ENCODE results near the gene HLCS.
"Not testable (repeated sequence)": the region's sequence is repeated elsewhere in the genome, so short reads cannot be mapped to it uniquely, and the experiment has no call there.

The HLCS gene

GRCh38 chr21:36955783-36956182, 10.7 kb downstream of the HLCS start:
- CTCF ChIA-PET = interaction anchor here (1.9 kb wide), 1 partner anchor 10 kb away, joined by 4 read pairs; the partner anchor contains the start of gene HLCS
- Histone ChIP-seq H3K9me3 (ENCODE audit: control insufficient read depth, insufficient read depth, low read depth, low read length) (no peaks in the 10 kb centered on the region), H3K4me1 (ENCODE audit: control insufficient read depth, insufficient read depth, low read length) (no peaks in the 10 kb centered on the region), H3K4me3 (ENCODE audit: low read depth, low read length) (no peak overlapping the region), H3K27ac (ENCODE audit: extremely low read depth, low read depth, low read length) (no peak overlapping the region), H3K36me3 (ENCODE audit: control insufficient read depth in 2 of 2, insufficient read depth in 1 of 2, low read length in 2 of 2) (peaks cover 6 to 28% of the 10 kb centered on the region in 2 experiments)
- POLR2A ChIA-PET = no interaction called here
- TF ChIP-seq ZNF654 (tag by site-specific recombination; IDR thresholded peaks at IDR 0.05; ENCODE audit: low read depth) = no peak
- no peak for TF ChIP-seq ZNF202 (tag by site-specific recombination; IDR thresholded peaks at IDR 0.05; ENCODE audit: borderline replicate concordance)

GRCh38 chr21:36952331-36952730, 14.1 kb downstream of the HLCS start:
- H3K9me3 ChIP-seq (ENCODE audit: control insufficient read depth, insufficient read depth, low read depth, low read length); H3K4me1 ChIP-seq (ENCODE audit: control insufficient read depth, insufficient read depth, low read length); H3K27ac ChIP-seq (ENCODE audit: extremely low read depth, low read depth, low read length); H3K4me3 ChIP-seq (ENCODE audit: low read depth, low read length): not testable (repeated sequence)
- ChIA-PET POLR2A (interaction anchor here (0.6 to 2.4 kb wide), 2 partner anchors 14 to 643 kb away, joined by 4 to 10 read pairs; partner anchors contain the start of gene HLCS), CTCF (interaction anchor here (0.6 to 3.0 kb wide), 5 partner anchors 11 to 322 kb away, joined by 3 to 11 read pairs (median 6); partner anchors contain the start of gene HLCS)
- peaks cover 3 to 14% of the 10 kb centered on the region in 2 experiments; a peak in 2 of 3 replicates for H3K36me3 ChIP-seq (ENCODE audit: control insufficient read depth in 2 of 2, insufficient read depth in 1 of 2, low read length in 2 of 2)

- H3K36me3 ChIP-seq (ENCODE audit: control insufficient read depth in 2 of 2, insufficient read depth in 1 of 2, low read length in 2 of 2) = peaks cover 3 to 5% of the 10 kb centered on the region in 2 experiments; a peak in 2 of 3 replicates
- no peaks in the 10 kb centered on the region for H3K9me3 ChIP-seq (ENCODE audit: control insufficient read depth, insufficient read depth, low read depth, low read length)
- ChIA-PET POLR2A (interaction anchor here (0.6 kb wide), 1 partner anchor 104 kb away, joined by 3 read pairs; no protein-coding TSS in a partner anchor), CTCF (interaction anchor here (0.6 to 1.3 kb wide), 3 partner anchors 10 to 95 kb away, joined by 3 to 4 read pairs (median 4); no protein-coding TSS in a partner anchor)
- H3K4me1 ChIP-seq (ENCODE audit: control insufficient read depth, insufficient read depth, low read length) = no peaks in the 10 kb centered on the region; the same call in 1 of the 2 replicates
- H3K4me3 ChIP-seq (ENCODE audit: low read depth, low read length) = no peak overlapping the region
- TF ChIP-seq ZNF692 (tag by site-specific recombination; IDR thresholded peaks at IDR 0.05) (no peak), ZNF280D (tag by site-specific recombination; IDR thresholded peaks at IDR 0.05) (0 out of 2 replicates have a peak, but pooled peaks have one; percentile 26), KLF1 (tag by site-specific recombination; IDR thresholded peaks at IDR 0.05) (no peak), SCRT2 (tag by site-specific recombination; IDR thresholded peaks at IDR 0.05) (peak; percentile 52; the same call in 1 of the 2 replicates)
- no peak overlapping the region for H3K27ac ChIP-seq (ENCODE audit: extremely low read depth, low read depth, low read length)
Measured at GRCh38 chr21:36949171-36950141, 17.0 kb downstream of the HLCS start.

- Histone ChIP-seq H3K4me3 (ENCODE audit: low read depth, low read length) (no peak overlapping the region), H3K36me3 (ENCODE audit: control insufficient read depth in 2 of 2, insufficient read depth in 1 of 2, low read length in 2 of 2) (peaks cover 3 to 5% of the 10 kb centered on the region in 2 experiments; a peak in 2 of 3 replicates), H3K4me1 (ENCODE audit: control insufficient read depth, insufficient read depth, low read length) (no peaks in the 10 kb centered on the region; the same call in 1 of the 2 replicates), H3K9me3 (ENCODE audit: control insufficient read depth, insufficient read depth, low read depth, low read length) (no peaks in the 10 kb centered on the region), H3K27ac (ENCODE audit: extremely low read depth, low read depth, low read length) (no peak overlapping the region)
- CTCF ChIA-PET = interaction anchor here (0.6 to 1.3 kb wide), 2 partner anchors 9 to 29 kb away, joined by 4 read pairs; no protein-coding TSS in a partner anchor
- POLR2A ChIA-PET = no interaction called here
- no peak for TF ChIP-seq MYNN (tag by site-specific recombination; IDR thresholded peaks at IDR 0.05; ENCODE audit: borderline replicate concordance)
- TF ChIP-seq ZNF76 (tag by site-specific recombination; IDR thresholded peaks at IDR 0.05; ENCODE audit: borderline replicate concordance, low read depth) = no peak
- TF ChIP-seq ZBTB48 (tag by site-specific recombination; IDR thresholded peaks at IDR 0.05) = no peak
- no peak for TF ChIP-seq ZNF561 (tag by site-specific recombination; IDR thresholded peaks at IDR 0.05; ENCODE audit: borderline replicate concordance)
- no peak for TF ChIP-seq ZNF521 (tag by site-specific recombination; IDR thresholded peaks at IDR 0.05)
- no peak for TF ChIP-seq ZNF19 (tag by site-specific recombination; IDR thresholded peaks at IDR 0.05; ENCODE audit: low read depth)
- no peak for TF ChIP-seq WT1 (tag by site-specific recombination; IDR thresholded peaks at IDR 0.05)
- TF ChIP-seq ZNF112 (tag by site-specific recombination; IDR thresholded peaks at IDR 0.05) = no peak
Measured at GRCh38 chr21:36948686-36949085, 17.8 kb downstream of the HLCS start.
